H1 (cell line): ENCODE measurements around the gene CNNM3. TPM values are rescaled to one million over a fixed set of nuclear protein-coding genes. Genes with fewer than 3 reads are reported as not detected.

Source experiments
- ASH2L ChIP-seq: fragments of 200-600, 300-600 bp; sonication (generic); IDR thresholded peaks from one replicate; pipeline ENCODE4 v1.7.1; 2017; ENCODE audit warnings: low read length
- BCL11A ChIP-seq, 2 experiments: IDR thresholded peaks; one replicate each; pipeline ENCODE4 v1.6.1; 2011; ENCODE audit warnings: low read depth in 2 of 2, low read length in 2 of 2, mild to moderate bottlenecking in 2 of 2
- CEBPB ChIP-seq: IDR thresholded peaks from 2 replicates; pipeline ENCODE4 v1.6.1; 2012; ENCODE audit warnings: low read depth, low read length
- GABPA ChIP-seq: IDR thresholded peaks from 2 replicates; pipeline ENCODE4 v1.6.1; 2011; ENCODE audit warnings: mild to moderate bottlenecking, low read length, moderate library complexity, borderline replicate concordance; ENCODE audit not compliant: insufficient read depth
- KDM4A ChIP-seq: IDR thresholded peaks from one replicate; pipeline ENCODE4 v1.7.1; 2012; ENCODE audit warnings: low read depth, mild to moderate bottlenecking, moderate library complexity, low read length, inconsistent platforms; ENCODE audit not compliant: severe bottlenecking
- PHF8 ChIP-seq: fragments of 200-600 bp; sonication (generic); conservative IDR thresholded peaks from 2 replicates; pipeline ENCODE4 v1.7.1; 2012; ENCODE audit warnings: low read depth, mild to moderate bottlenecking, inconsistent platforms, low read length, moderate library complexity
- POLR2AphosphoS5 ChIP-seq: IDR thresholded peaks from 2 replicates; pipeline ENCODE4 v1.6.1; 2011; ENCODE audit warnings: low read depth, low read length
- SP4 ChIP-seq: IDR thresholded peaks from 2 replicates; pipeline ENCODE4 v1.6.1; 2012; ENCODE audit warnings: low read length, inconsistent platforms
- TAF7 ChIP-seq: optimal IDR thresholded peaks from 2 replicates; pipeline ENCODE3; 2011; ENCODE audit warnings: low read depth, mild to moderate bottlenecking, inconsistent platforms, low read length, moderate library complexity, borderline replicate concordance
- YY1 ChIP-seq: IDR thresholded peaks from 2 replicates; pipeline ENCODE4 v1.6.1; 2011; ENCODE audit warnings: low read depth, mild to moderate bottlenecking, low read length
- polyA plus RNA-seq, 7 experiments: library from polyadenylated mRNA; depleted of rRNA in 3 of 7; stranded (reverse) in 5 of 7; unstranded in 2 of 7; fragments of >200 nt in 5 of 7; fragments of 200-250 nt in 2 of 7; gene quantifications; 1 replicate in 5 of 7; 2 replicates in 1 of 7; 4 replicates in 1 of 7; pipeline versions ENCODE4 v1.2.1 to v1.2.3, GENCODE V29; 2011 to 2013; ENCODE audit warnings: missing spikeins in 2 of 7, mixed read lengths in 2 of 7
- total RNA-seq: library from RNA; stranded (reverse); fragmentation: NEBNext Ultra II Directional; extraction: Animal tissue kit (Norgen Biotek cat#: 25700); gene quantifications from 2 replicates; pipeline ENCODE4 v1.2.1, GENCODE V29; 2021

CNNM3 gene
- total and polyA plus RNA-seq, 2 of the 8 experiments (the other 6 are each of a cell fraction or from before 2014, with no cell fraction given), result 29.1 to 29.2 TPM

GRCh38 chr2:96857667-96858372 is 41.8 kb downstream of the CNNM3 start, which contains the start of gene ANKRD39 (continued):
- TF ChIP-seq GABPA (peak; percentile 34; the same call in 1 of the 2 replicates), KDM4A (peak; percentile 68), BCL11A (IDR thresholded peaks at IDR 0.05; ENCODE audit: low read depth in 2 of 2, low read length in 2 of 2) (no peak), YY1 (peak; percentile 24; the same call in 1 of the 2 replicates), POLR2AphosphoS5 (peak; percentile 12; the same call in 1 of the 2 replicates), PHF8 (peak; percentile 65), CEBPB (no peak), ASH2L (no peak), TAF7 (no peak), SP4 (peak; percentile 91)
